Measurements from ENCODE around the gene ZNF692.

DNA sequence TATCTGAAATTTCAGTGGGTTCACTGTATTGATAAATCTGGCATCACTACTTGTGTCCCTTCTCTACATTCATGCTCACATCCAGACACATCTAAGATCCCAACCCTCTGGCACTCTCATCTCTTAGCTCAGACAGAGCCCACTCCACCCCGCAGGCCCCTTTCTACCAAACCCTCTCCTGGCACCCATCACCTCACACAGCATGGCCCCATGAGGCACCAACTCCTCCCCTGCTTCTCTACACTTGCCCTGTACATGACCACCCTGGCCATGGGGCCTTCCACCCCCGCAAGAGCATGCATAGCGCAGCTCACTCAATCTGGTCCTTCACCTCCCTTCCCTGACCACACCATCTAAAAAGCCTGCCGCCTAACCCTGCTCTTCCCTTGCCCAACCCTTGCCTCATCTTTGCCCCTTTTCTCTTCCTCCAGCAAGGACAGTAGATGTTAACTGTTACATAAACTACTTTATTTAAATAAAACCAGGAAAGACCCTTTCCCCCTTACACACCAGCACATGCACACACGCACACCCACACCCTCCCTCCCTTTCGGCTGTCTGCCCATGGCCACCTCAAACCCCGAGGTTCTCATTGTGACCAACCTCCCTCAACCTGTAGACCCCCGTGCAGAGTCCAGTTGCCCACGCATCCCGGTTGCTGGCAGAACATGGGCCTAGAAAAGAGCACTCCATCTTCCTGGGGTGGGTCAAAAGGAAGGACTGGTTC is 48.7 kb downstream of the ZNF692 start:
- no peak for TF ChIP-seq CTCF (IDR thresholded peaks at IDR 0.05; ENCODE audit: insufficient read depth, low read length, poor library complexity, severe bottlenecking)
- TF ChIP-seq EZH2phosphoT487 (conservative IDR thresholded peaks at IDR 0.05; ENCODE audit: low read length) = no peak

Measured in SU-DHL-6 (cell line).